Mesendoderm (in vitro differentiated cells): ENCODE data around the gene NT5DC3.
A peak's percentile ranks its signal among the peaks of the same experiment; 100 is the strongest.

Source experiments
- DNase-seq: peaks from one replicate; pipeline ENCODE4 v3.0.0; 2013
- H2AK5ac ChIP-seq: 2 replicates; pipeline ENCODE4 v1.6.1; 2013; ENCODE audit warnings: low read length, inconsistent platforms
- H2BK120ac ChIP-seq: 2 replicates; pipeline ENCODE4 v1.6.1; 2013; ENCODE audit warnings: low read depth, mild to moderate bottlenecking, low read length, moderate library complexity, mixed read lengths
- H2BK15ac ChIP-seq: replicated peaks from 2 replicates; pipeline ENCODE4 v1.6.1; 2013; ENCODE audit warnings: low read depth, mild to moderate bottlenecking, moderate library complexity
- H2BK5ac ChIP-seq: 2 replicates; pipeline ENCODE4 v1.6.1; 2013; ENCODE audit warnings: low read length, inconsistent platforms
- H3K18ac ChIP-seq: 2 replicates; pipeline ENCODE4 v1.6.1; 2013; ENCODE audit warnings: mild to moderate bottlenecking, low read length, mixed read lengths
- H3K23ac ChIP-seq: one replicate; pipeline ENCODE4 v1.6.1; 2013; ENCODE audit warnings: low read length
- H3K27ac ChIP-seq: 2 replicates; pipeline ENCODE4 v1.5.1; 2013; ENCODE audit warnings: low read depth, mild to moderate bottlenecking, inconsistent platforms, low read length, moderate library complexity
- H3K27me3 ChIP-seq: 2 replicates; pipeline ENCODE4 v1.6.1; 2013; ENCODE audit warnings: low read length, control low read depth, mild to moderate bottlenecking, inconsistent platforms; ENCODE audit not compliant: insufficient read depth, poor library complexity
- H3K36me3 ChIP-seq: 2 replicates; pipeline ENCODE4 v1.6.1; 2013; ENCODE audit warnings: low read length, inconsistent platforms; ENCODE audit not compliant: control insufficient read depth, insufficient read depth
- H3K4ac ChIP-seq: one replicate; pipeline ENCODE4 v1.6.1; 2013; ENCODE audit warnings: low read depth, mild to moderate bottlenecking, low read length, moderate library complexity
- H3K4me1 ChIP-seq: 2 replicates; pipeline ENCODE4 v1.6.1; 2013; ENCODE audit warnings: low read depth, low read length, inconsistent platforms; ENCODE audit not compliant: control insufficient read depth
- H3K4me2 ChIP-seq: 2 replicates; pipeline ENCODE4 v1.6.1; 2013; ENCODE audit warnings: low read length
- H3K4me3 ChIP-seq: 2 replicates; pipeline ENCODE4 v1.5.1; 2013; ENCODE audit warnings: mild to moderate bottlenecking, low read length
- H3K56ac ChIP-seq: one replicate; pipeline ENCODE4 v1.6.1; 2013; ENCODE audit warnings: low read length
- H3K79me1 ChIP-seq: 2 replicates; pipeline ENCODE4 v1.6.1; 2013; ENCODE audit warnings: low read length, inconsistent platforms
- H3K79me2 ChIP-seq: 2 replicates; pipeline ENCODE4 v1.6.1; 2013; ENCODE audit warnings: mild to moderate bottlenecking, low read length; ENCODE audit not compliant: control insufficient read depth, insufficient read depth
- H3K9ac ChIP-seq: 2 replicates; pipeline ENCODE4 v1.6.1; 2013; ENCODE audit warnings: low read length, inconsistent platforms
- H4K5ac ChIP-seq: one replicate; pipeline ENCODE4 v1.6.1; 2013; ENCODE audit warnings: low read length
- H4K8ac ChIP-seq: one replicate; pipeline ENCODE4 v1.6.1; 2013; ENCODE audit warnings: low read depth, mild to moderate bottlenecking, control low read depth, low read length, moderate library complexity
- WGBS: extraction: QIAGEN DNeasy Blood & Tissue Kit; methylation state at CpG from one replicate; pipeline ENCODE4 v1.1.7; 2013; ENCODE audit warnings: low lambda C conversion rate, missing lambda C conversion rate; ENCODE audit not compliant: insufficient coverage; ENCODE audit errors: extremely low coverage; 5-methylcytosine and 5-hydroxymethylcytosine counted together

The NT5DC3 gene

GRCh38 chr12:103772367-103773108, 68.5 kb downstream of the NT5DC3 start:
- DNase-seq: no peak
- no CpG with 5 or more reads among the region's 7 CpGs for WGBS
- no peak overlapping the region for H4K8ac ChIP-seq

GRCh38 chr12:103771466-103771865, 69.6 kb downstream of the NT5DC3 start:
- peak; percentile 84 for DNase-seq

More at GRCh38 chr12:103772367-103773108, 68.5 kb downstream of the NT5DC3 start:
- Histone ChIP-seq H3K18ac (no peak overlapping the region), H3K9ac (no peak overlapping the region), H2BK15ac (no peak overlapping the region), H3K56ac (no peak overlapping the region), H3K4me2 (no peak overlapping the region), H3K79me1 (no peaks in the 10 kb centered on the region), H2BK120ac (no peak overlapping the region), H2BK5ac (no peak overlapping the region), H3K27ac (no peak overlapping the region), H3K27me3 (no peaks in the 10 kb centered on the region), H3K4me1 (peaks cover 5% of the 10 kb centered on the region), H3K79me2 (no peaks in the 10 kb centered on the region), H3K4me3 (no peak overlapping the region), H4K5ac (no peak overlapping the region), H3K36me3 (peaks cover 3% of the 10 kb centered on the region), H3K4ac (no peak overlapping the region), H2AK5ac (no peak overlapping the region), H3K23ac (no peak overlapping the region)

GRCh38 chr12:103769240-103769945, 71.6 kb downstream of the NT5DC3 start:
- no peak overlapping the region for H3K4me2 ChIP-seq
- peak; percentile 40 for DNase-seq
- no peaks in the 10 kb centered on the region for H3K27me3 ChIP-seq
- no peak overlapping the region for H3K18ac ChIP-seq
- no peak overlapping the region for H3K23ac ChIP-seq
- no peak overlapping the region for H4K5ac ChIP-seq
- peaks cover 5% of the 10 kb centered on the region for H3K4me1 ChIP-seq
- no peak overlapping the region for H3K27ac ChIP-seq
- H3K79me1 ChIP-seq: no peaks in the 10 kb centered on the region
- H3K9ac ChIP-seq: no peak overlapping the region
- no peak overlapping the region for H3K56ac ChIP-seq
- H2BK120ac ChIP-seq: no peak overlapping the region
- no peak overlapping the region for H3K4ac ChIP-seq
- no peak overlapping the region for H4K8ac ChIP-seq
- no peak overlapping the region for H2BK15ac ChIP-seq
- no peak overlapping the region for H3K4me3 ChIP-seq
- H2AK5ac ChIP-seq: no peak overlapping the region
- no CpG with 5 or more reads among the region's 9 CpGs for WGBS
- no peak overlapping the region for H2BK5ac ChIP-seq
- H3K79me2 ChIP-seq: no peaks in the 10 kb centered on the region
- H3K36me3 ChIP-seq: peaks cover 4% of the 10 kb centered on the region

More at GRCh38 chr12:103771466-103771865, 69.6 kb downstream of the NT5DC3 start:
- H2BK15ac ChIP-seq: no peak overlapping the region
- peaks cover under 1% of the 10 kb centered on the region for H3K36me3 ChIP-seq
- no peak overlapping the region for H3K18ac ChIP-seq
- peaks cover 5% of the 10 kb centered on the region for H3K4me1 ChIP-seq
- no peaks in the 10 kb centered on the region for H3K79me2 ChIP-seq
- no peak overlapping the region for H2BK120ac ChIP-seq
- H3K4me2 ChIP-seq: no peak overlapping the region
- H3K79me1 ChIP-seq: no peaks in the 10 kb centered on the region
- no peak overlapping the region for H3K56ac ChIP-seq
- no peak overlapping the region for H3K9ac ChIP-seq
- no CpG with 5 or more reads among the region's 3 CpGs for WGBS
- no peak overlapping the region for H3K23ac ChIP-seq
- no peak overlapping the region for H4K5ac ChIP-seq
- no peak overlapping the region for H3K4me3 ChIP-seq
- H3K27me3 ChIP-seq: no peaks in the 10 kb centered on the region
- H2BK5ac ChIP-seq: no peak overlapping the region
- H3K4ac ChIP-seq: no peak overlapping the region
- no peak overlapping the region for H2AK5ac ChIP-seq
- no peak overlapping the region for H3K27ac ChIP-seq
- H4K8ac ChIP-seq: no peak overlapping the region

GRCh38 chr12:103768467-103769123, 72.4 kb downstream of the NT5DC3 start:
- Histone ChIP-seq H4K8ac (no peak overlapping the region), H2BK15ac (no peak overlapping the region), H3K79me2 (no peaks in the 10 kb centered on the region), H3K36me3 (peaks cover 4% of the 10 kb centered on the region), H3K79me1 (no peaks in the 10 kb centered on the region), H3K27ac (no peak overlapping the region), H3K4me2 (no peak overlapping the region), H3K4me1 (peaks cover 5% of the 10 kb centered on the region), H3K56ac (no peak overlapping the region), H2BK5ac (no peak overlapping the region), H2AK5ac (no peak overlapping the region), H3K4me3 (no peak overlapping the region), H3K23ac (no peak overlapping the region), H3K4ac (no peak overlapping the region), H4K5ac (no peak overlapping the region), H3K27me3 (no peaks in the 10 kb centered on the region), H3K9ac (no peak overlapping the region), H3K18ac (no peak overlapping the region), H2BK120ac (no peak overlapping the region)
- DNase-seq: peak; percentile 62
- no CpG with 5 or more reads among the region's 8 CpGs for WGBS

- Histone ChIP-seq H3K56ac (no peak overlapping the region), H3K79me1 (no peaks in the 10 kb centered on the region), H4K8ac (no peak overlapping the region), H3K4me2 (no peak overlapping the region), H3K23ac (no peak overlapping the region), H2AK5ac (no peak overlapping the region), H2BK5ac (no peak overlapping the region), H2BK15ac (no peak overlapping the region), H3K9ac (no peak overlapping the region), H3K4me1 (peaks cover 5% of the 10 kb centered on the region), H3K27me3 (no peaks in the 10 kb centered on the region), H3K18ac (no peak overlapping the region), H2BK120ac (no peak overlapping the region), H3K4me3 (no peak overlapping the region), H4K5ac (no peak overlapping the region), H3K4ac (no peak overlapping the region), H3K27ac (no peak overlapping the region), H3K36me3 (peaks cover 4% of the 10 kb centered on the region), H3K79me2 (no peaks in the 10 kb centered on the region)
- DNase-seq: no peak
- WGBS: no CpG with 5 or more reads among the region's 6 CpGs
These were observed 75.0 kb downstream of the NT5DC3 start for GRCh38 chr12:103766028-103766427.
